Cardiac fibroblast (primary cell): ENCODE data around the gene ASIC5.
"Not testable (repeated sequence)": the region's sequence is repeated elsewhere in the genome, so short reads cannot be mapped to it uniquely, and the experiment has no call there.

Source experiments
- DNase-seq, 2 donors: peaks; one replicate each; pipeline versions ENCODE4 v3.0.0 to v3.0.0-alpha.2; 2010; ENCODE audit warnings: low read depth in 2 of 2
- H3K4me3 ChIP-seq, 2 donors: replicated peaks in 1 of 2; 1 replicate in 1 of 2; 2 replicates in 1 of 2; pipeline ENCODE4 v1.5.1; 2011; ENCODE audit warnings: low read depth in 2 of 2, low read length in 2 of 2, mild to moderate bottlenecking in 2 of 2, moderate library complexity in 1 of 2
- TF ChIP-seq, protein P1 (sequence below): IDR thresholded peaks from one replicate; pipeline ENCODE4 v1.5.1; 2011; ENCODE audit warnings: low read depth, mild to moderate bottlenecking, low read length, inconsistent platforms

ASIC5 gene

DNA sequence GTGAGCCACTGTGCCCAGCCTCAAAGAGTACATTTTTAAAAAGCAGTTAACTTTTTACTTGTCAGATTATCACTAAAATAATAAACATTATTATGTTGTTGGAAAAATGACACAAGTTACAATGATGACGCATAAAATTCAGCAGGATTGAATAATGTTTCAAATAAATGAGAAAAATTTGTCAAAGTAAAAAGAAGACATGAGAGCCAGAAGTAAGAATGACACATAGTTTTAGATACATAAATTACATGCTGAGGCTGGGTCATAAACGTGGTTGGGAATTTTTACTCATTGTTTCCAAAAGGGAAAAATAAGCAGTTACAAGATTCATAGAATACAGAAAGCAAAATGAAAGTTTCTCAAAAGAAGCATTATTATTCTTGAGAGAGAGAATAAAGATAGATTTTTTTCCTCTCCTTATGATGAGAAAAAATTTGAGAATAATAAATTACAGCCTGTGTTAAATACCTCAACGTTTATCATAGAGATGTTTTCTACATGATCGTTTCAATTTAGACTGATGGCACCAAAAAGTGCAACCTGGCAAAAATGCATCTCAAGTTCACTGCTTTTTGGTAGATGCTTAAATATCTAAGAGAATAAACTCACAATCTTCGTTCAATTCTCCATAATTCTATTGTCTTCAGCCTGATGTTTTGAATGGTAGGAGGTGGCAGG, 66.8 kb downstream of the ASIC5 start:
- TF ChIP-seq, protein P1, sequence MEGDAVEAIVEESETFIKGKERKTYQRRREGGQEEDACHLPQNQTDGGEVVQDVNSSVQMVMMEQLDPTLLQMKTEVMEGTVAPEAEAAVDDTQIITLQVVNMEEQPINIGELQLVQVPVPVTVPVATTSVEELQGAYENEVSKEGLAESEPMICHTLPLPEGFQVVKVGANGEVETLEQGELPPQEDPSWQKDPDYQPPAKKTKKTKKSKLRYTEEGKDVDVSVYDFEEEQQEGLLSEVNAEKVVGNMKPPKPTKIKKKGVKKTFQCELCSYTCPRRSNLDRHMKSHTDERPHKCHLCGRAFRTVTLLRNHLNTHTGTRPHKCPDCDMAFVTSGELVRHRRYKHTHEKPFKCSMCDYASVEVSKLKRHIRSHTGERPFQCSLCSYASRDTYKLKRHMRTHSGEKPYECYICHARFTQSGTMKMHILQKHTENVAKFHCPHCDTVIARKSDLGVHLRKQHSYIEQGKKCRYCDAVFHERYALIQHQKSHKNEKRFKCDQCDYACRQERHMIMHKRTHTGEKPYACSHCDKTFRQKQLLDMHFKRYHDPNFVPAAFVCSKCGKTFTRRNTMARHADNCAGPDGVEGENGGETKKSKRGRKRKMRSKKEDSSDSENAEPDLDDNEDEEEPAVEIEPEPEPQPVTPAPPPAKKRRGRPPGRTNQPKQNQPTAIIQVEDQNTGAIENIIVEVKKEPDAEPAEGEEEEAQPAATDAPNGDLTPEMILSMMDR, result no peak
- DNase-seq, result peak in 1 of 2 donors; percentile 12
- H3K4me3 ChIP-seq, result no peak overlapping the region

DNA sequence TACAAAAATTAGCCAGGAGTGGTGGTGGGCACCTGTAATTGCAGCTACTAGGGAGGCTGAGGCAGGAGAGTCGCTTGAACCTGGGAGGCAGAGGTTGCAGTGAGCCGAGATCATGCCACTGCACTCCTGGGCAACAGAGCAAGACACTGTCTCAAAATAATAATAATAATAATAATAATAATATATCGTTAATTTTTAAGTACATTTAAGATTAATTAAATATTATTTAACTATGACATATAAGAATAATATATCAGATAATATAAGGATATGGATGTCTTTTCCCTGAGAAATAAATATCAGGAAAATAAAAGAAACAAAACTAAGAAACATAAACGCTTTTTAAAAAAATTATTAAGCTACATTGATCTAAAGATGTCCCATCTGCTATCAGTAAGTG, 68.5 kb downstream of the ASIC5 start:
- H3K4me3 ChIP-seq, DNase-seq: not testable (repeated sequence)

- no peak overlapping the region for H3K4me3 ChIP-seq
- peak; percentile 22 to 28 for DNase-seq
- TF ChIP-seq, protein P1, result peak; percentile 58
Observed at GRCh38 chr4:155795991-155796390, 70.1 kb downstream of the ASIC5 start.

- TF ChIP-seq, protein P1, result no peak
- no peak for DNase-seq
- H3K4me3 ChIP-seq, result no peak overlapping the region
Observed at GRCh38 chr4:155794589-155795236, 71.4 kb downstream of the ASIC5 start.

DNA sequence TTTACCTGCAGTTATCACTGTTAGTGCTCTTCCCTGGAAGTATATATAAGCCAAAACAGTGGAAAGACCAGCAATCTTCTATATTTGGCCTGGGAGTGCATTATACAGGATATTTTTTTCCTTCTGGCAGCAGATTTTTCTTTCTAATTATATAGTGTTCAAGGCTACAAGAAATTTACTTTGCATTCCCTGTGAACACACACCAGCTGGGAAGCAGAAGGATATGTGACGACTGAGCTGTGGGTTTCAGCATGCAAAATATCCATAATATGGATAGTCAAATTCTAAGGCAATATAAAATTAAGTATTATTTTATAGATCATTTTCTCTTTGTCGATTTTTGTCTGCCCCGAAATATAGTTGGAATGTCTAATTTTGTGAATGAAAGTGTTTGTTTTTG, 76.1 kb downstream of the ASIC5 start:
- H3K4me3 ChIP-seq, result no peak overlapping the region
- no peak for DNase-seq
- TF ChIP-seq, protein P1, result no peak

- DNase-seq, result no peak
- H3K4me3 ChIP-seq, result no peak overlapping the region
- TF ChIP-seq, protein P1, result no peak
Observed at GRCh38 chr4:155789391-155789790, 76.7 kb downstream of the ASIC5 start.

DNA sequence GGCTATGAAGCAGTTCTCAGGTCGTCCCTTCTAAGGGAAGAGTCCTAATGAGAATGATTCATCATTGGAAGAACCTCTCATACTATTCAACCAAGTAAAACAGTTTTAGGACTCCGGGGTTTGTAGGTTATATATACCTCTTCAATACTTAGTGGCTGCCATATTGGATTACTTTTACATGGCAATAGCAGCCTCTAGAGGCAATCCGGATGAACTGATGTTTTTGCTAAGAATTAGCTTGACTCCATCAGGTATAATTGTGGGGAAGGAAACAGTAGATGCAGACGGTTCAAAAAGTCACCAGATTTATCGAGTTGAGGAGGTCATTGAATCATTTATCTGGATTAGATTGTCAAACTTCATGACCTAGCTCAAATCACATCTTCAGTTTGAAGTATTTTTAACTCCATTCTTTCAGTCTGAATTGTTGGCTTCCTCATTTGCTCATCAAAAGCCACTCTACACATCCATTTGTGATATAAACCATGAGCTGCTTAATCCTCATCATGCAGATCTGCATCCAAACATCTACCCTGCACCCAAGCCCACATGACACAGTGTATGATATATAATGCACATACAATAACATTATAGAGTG, 78.9 kb downstream of the ASIC5 start:
- DNase-seq, result peak; percentile 77 to 79

More for the DNA sequence above, 78.9 kb downstream of the ASIC5 start:
- no peak overlapping the region for H3K4me3 ChIP-seq
- TF ChIP-seq, protein P1, result peak; percentile 86
